Heart left ventricle (tissue), 13 donors: ENCODE measurements around the gene EPS8.

Source experiments
- POLR2A ChIP-seq, 2 donors: fragments of 450-650 bp; IDR thresholded peaks; one replicate each; pipeline ENCODE4 v1.6.1; 2017; ENCODE audit warnings: antibody characterized with exemption in 2 of 2, mild to moderate bottlenecking in 2 of 2, moderate library complexity in 2 of 2
- TF ChIP-seq, protein P1 (sequence below), 12 donors: fragments of 200-600 bp; sonication (generic) in 4 of 12; IDR thresholded peaks; one replicate each; pipeline versions ENCODE4 v1.5.0 to v1.8.0; 2018 to 2022; ENCODE audit warnings: antibody characterized with exemption in 12 of 12, mild to moderate bottlenecking in 5 of 12
- donor health status: ischemic (EF 13 %, LVEDD 7.1; RV severe dilation, severe dysfunction).
- donor health status: DM: no; HTN: yes; CAD: no.
- donor health status: DM: no; HTN: no; CAD: no.
- donor health status: ischemic (EF 25% LVEDD 6.9; RV normal size, moderate dysfunction).
- donor health status: ischemic (EF 25% LVEDD 5.7; RV mildly dilated, moderate dysfunction).
- donor health status: ischemic (EF 35%, LVEDD 5.7; RV mildly dilated, moderate dysfunction).
- donor health status: nonischemic (EF 11% LVEDD 7.7; RV severe dilation, severe dysfunction).
- donor health status: DM: yes; HTN: yes; CAD: no.
- donor health status: PGD.
- donor health status: ischemic (EF 29% LVEDD 5.4; RV normal size, mild dysfunction).
- donor health status: nonischemic (EF 23%, LVEDD 6.1; RV moderate dilation, normal function).

DNA sequence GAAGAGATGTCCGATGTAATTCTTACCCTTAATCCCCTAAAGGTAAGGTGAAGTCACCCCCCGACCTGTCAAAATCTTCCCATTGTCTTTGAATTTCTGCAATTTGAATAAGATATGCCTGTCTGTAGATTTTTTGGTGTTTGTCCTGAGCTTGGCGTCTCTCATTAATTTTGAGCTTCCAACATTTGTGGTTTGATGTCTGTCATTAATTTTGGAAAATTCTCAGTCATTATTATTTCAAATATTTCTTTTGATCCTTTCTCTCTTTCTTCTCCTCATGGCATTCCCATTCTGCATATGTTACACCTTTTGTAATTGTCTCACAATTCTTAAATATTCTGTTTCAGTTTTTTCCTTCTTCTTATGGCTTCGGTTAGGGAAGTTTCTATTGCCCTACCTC, 60.1 kb downstream of the EPS8 start:
- TF ChIP-seq, protein P1, sequence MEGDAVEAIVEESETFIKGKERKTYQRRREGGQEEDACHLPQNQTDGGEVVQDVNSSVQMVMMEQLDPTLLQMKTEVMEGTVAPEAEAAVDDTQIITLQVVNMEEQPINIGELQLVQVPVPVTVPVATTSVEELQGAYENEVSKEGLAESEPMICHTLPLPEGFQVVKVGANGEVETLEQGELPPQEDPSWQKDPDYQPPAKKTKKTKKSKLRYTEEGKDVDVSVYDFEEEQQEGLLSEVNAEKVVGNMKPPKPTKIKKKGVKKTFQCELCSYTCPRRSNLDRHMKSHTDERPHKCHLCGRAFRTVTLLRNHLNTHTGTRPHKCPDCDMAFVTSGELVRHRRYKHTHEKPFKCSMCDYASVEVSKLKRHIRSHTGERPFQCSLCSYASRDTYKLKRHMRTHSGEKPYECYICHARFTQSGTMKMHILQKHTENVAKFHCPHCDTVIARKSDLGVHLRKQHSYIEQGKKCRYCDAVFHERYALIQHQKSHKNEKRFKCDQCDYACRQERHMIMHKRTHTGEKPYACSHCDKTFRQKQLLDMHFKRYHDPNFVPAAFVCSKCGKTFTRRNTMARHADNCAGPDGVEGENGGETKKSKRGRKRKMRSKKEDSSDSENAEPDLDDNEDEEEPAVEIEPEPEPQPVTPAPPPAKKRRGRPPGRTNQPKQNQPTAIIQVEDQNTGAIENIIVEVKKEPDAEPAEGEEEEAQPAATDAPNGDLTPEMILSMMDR (IDR thresholded peaks at IDR 0.05) = no peak
- no peak for TF ChIP-seq POLR2A (IDR thresholded peaks at IDR 0.05)
